Activated CD8-positive, alpha-beta memory T cell treated with anti-CD3 and anti-CD28 coated beads for 48 hours (primary cell): ENCODE data around the gene MYBPC3.

Source experiments
- DNase-seq, 3 experiments: peaks; one replicate each; pipeline ENCODE4 v3.0.0-alpha.2; 2020; ENCODE audit warnings: low read depth in 2 of 3, low spot score in 2 of 3

The MYBPC3 gene

DNA sequence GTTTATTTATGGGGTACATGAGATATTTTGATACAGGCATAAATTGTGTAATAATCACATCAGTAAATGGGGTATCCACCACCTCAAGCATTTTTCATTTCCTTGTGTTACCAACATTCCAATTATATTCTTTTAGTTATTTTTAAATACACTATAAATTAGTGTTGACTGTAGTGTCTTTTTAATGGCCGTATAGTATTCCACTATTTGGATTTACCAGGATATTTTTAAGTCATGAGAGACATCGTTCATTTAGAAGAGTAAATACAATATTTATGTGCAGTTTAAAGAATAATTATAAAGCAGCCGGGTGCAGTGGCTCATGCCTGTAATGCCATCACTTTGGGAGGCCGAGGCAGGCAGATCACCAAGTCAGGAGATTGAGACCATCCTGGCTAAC, 32.0 kb upstream of the MYBPC3 start:
- no peak for DNase-seq

DNA sequence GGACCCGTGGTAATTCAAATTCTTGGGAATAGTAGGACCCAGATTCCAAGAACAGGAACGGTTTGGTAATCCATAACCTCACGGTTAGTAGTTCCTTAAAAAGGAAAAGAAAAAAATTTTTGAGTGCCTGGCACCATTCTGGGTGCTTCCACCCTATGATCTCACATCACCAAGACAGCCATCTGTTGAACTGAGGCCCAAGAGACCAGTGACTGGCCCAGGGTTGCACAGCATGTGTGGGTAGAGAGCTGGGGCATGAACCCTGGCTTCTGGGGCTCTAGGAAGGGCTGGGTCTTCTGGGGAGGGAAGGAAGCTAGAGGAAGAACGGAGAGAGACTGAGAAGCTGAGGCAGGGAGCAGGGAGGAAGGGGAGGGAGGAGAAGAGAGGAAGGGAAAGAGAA, 30.6 kb upstream of the MYBPC3 start:
- no peak for DNase-seq

DNA sequence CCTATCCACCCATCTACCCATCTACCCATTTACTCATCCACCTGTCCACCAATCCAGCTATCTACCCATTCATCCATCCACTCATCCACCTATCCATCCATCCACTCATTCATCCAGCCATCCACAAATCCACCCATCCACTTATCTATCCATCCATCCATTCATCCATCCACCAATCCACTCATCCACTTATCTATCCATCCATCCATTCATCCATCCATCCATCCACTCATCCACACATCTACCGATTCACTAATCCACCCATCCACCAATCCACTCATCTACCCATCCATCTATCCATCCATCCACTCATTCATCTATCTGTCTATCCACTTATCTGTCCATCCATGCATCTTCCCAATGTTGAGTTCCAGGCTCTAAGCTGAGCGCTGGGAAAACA, 27.6 kb upstream of the MYBPC3 start:
- DNase-seq, result no peak

DNA sequence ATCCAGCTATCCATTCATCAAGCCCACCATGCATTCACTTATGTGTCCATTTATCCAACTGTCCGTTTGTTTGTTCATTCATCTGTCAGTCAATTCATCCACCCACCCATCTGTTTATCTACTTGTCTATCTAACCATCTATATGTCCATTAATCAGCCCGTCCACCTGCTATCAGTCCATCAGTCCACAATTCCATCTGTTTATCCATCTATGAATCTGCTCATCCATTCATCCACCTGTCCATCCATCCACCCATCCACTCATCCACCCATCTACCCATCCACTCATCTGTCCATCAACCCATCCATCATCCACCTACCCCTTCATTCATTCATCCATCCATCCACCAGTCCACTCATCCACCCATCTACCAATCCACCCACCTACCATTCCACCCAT, 26.8 kb upstream of the MYBPC3 start:
- DNase-seq, result no peak

DNA sequence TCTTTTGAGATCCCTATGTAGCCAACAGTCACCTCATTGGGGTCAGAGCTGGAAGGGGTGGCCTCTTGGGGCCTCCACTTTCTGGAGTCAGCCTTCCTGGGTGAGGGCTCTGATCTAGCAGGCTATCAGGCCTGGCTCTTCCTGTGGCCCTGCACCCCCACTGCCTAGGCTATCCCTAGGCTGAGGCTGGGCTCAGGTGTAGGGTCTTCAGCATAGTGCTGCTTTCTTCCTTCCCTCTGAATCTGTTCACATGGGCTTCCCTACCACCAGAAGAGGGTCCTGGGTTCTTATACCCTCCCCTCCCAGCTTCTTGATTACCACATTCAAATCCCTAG, 26.3 kb upstream of the MYBPC3 start:
- no peak for DNase-seq

DNA sequence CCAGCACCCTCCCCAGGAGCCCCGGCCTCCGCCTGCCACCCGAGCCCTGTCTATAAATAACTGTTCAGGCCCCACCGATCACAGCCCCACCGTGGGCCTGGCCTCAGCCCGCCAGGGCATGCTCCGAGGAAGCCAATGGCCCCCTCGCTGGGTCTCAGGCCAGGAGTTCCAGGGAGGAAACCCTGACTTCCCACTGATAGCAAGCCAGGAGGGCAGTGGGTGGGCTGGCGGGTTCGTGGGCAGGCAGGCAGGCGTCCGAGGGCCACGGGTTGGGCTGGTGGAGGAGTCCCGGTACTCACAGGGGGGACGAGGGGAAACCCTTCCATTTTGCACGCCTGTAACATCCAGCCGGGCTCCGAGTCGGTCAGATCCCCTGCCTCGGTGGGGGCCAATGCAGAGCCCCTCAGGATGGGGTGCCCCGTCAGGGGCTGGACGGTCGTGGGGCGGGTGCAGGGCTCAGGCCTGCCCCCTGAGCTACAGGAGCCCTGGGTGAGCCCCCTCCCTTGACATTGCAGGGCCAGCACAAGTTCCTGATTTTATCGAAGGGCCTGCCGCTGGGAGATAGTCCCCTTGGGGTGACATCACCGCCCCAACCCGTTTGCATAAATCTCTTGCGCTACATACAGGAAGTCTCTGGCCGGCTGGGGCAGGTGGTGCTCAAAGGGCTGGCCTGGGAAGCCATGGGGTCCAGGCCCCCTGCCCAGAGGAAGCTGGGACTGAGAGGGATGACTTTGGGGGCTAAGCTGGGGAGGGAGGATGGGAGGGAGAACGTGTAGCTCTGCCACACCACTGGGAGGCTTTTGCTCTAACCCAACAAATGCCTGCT, 25.7 kb upstream of the MYBPC3 start, which contains the start of gene SPI1:
SPI1 (minus strand) TSS at position 538 of the 826 bp plus-strand sequence; CDS start at position 344, 194 bp downstream.
- DNase-seq, result no peak

DNA sequence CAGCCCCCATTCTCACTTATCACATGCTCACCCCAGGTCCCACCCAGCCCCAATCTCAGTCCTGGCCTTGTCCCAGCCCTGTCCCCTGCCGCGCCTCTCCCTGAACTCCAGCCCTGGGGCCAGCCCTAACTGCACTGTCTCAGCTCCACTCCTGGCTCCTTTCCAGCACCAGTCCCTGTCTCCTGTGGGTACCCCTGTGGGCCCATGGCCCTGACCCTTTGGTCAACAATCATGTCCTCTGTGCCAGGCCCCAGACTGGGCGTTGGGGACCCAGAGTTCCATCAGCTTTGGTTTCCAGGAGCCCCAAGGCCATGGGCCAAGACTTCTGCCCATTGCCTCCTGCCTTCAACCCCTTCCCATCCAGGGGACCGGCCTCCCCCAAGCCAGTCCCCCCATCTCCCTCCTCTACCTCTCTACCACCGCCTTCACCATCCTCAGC, 25.1 kb upstream of the MYBPC3 start:
- no peak for DNase-seq

DNA sequence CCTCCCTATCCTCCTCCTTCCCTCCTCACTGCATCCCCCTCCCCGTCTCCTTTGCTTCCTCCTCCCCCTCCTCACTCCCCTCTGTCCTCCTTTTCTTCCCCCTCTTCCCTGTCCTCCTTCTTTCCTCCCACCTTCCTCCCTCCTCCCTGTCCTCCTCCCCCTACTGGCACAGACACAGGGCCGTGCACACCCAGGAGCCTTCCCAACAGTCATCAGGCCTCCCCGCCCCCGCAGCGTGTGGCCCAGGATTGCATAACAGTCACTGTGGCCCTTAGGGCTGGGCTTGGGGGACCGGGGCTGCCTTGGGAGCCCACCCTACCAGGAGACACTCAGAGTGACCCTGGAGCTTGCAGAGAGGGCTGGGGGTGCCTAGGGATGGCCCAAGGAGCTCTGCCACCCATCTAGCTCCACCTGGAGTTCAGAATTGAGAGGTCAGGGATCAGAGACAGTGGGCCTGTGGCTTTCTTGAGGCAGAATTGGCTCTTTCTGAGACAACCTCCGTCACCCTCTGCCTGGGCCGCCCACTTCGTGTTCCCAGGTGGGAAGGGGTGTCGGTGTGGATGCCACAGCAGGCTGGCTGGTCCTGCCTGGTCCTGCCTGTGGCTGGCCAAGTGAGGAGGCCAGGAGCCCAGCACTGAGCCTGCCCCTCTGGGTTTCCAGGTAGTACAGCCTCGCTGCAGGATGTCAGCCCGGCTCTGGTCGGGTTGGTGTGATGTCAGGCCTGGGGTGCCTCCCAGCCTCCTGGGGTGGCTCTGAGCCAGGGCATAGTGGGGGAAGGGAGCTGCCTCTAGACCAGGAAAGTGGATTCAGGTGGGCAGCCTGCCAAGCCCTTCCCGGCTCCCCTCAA, 24.2 kb upstream of the MYBPC3 start:
- no peak for DNase-seq

DNA sequence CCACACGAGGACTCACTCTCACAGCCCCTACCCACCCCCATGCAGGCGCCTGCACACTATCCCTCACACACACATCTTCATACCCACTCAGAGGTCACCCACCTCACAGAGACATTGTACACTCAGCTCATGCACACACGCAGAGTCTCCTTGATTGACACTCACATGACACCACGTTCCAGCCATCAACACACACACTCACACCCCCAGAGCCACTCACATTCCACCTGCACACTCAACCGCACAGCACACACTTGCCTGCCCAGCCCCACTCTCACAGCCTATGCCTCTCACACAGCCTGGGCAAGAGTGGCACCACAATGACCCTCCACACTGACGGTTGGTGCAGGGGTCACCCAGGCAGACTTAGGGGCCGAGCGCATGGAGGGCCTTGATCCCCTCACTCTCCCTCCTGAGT, 23.6 kb upstream of the MYBPC3 start:
- no peak for DNase-seq

DNA sequence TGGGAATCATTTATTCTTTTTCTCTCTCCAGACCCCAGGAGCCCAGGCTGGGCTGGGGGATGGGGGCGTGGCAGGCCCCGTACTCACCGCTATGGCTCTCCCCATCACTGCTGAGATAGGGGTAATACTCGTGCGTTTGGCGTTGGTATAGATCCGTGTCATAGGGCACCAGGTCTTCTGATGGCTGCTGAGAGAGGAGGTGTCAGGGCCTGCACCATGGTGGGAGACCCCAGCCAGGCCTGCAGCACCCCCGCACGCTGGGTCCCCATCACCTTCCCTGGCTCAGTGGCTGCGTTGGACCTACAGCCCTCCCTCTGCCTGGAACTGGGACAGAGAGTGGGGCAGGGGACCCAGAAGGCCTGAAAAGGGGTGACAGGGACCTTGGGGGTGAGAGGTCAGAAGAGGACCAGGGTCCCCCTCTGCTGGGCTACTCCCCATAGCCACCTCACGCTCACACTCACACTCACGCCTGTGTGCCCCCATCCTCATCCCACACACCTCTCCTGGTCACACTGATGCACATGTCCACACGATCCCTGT, 23.1 kb upstream of the MYBPC3 start:
- no peak for DNase-seq

DNA sequence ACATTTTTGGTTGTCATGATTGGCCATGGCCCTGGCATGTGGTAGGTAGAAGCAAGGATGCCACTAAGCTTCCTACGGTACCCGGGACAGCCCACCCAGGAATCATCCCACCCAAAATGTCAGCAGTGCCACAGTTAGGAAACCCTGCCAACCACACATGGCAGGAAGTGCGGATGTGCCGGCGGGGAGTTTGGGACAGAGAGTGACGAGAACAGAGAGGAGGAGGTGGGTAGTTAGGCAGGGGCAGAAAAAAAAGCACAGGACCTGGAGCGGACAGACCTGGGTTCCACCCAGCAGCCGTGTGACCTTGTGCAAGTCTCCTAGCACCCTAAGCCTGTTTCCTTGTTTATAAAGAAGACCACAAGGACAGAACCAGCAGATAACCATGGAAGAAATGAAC, 22.5 kb upstream of the MYBPC3 start:
- no peak for DNase-seq

DNA sequence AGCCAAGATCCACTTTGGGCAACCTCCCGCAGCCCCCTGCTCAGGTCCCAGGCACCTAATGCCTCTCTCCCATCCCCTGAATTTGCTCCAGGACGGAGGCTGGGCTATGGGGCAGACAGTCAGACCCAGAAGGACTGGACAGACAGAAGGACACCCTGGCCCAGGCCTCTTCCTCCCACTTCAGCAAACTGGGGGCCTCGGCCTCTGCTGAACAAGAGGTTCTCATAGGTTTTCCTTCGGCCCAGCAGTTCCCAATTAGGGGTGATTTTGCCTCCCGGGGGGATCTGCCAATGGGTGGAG, 22.2 kb upstream of the MYBPC3 start:
- no peak for DNase-seq

DNA sequence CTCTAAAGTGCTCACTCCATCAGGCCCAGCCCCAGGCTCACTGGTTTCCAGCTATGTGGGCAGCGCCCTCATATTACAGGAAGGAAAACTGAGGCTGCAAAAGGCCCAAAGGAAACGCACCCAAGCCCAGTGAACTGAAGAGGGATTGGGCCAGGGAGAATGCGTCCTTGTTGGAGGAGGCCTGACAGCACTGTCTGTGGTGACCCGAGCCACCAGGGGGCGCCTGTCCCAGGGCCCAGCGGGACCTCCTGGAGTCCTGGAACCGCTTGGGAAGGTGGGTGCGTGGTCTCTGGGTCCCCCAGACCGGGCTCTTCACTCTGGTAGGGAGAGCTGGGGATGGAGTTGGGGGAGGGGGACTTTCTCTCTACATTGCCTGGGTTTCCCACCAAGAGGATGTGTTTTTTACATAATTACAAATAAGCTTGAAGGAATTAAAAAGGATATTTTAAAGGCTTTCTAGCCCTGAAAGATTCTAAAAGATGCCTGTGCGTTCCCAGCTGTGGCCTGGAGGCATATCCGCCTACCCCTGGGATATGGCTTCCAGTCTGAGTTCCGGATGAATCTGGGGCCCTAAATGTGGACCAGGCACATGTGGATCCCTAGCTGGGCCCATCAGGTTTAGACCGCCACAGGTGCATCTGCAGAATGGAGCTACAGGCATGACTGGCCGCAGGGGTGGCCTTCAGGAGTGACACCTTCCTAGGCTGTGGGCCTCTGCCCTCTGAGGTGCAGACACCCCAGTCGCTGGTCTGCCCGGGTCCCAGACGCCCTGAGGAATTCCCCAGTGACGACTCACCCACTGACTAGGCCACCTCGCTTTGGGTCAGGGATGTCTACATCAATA, 21.6 kb upstream of the MYBPC3 start:
- peak; percentile 57 to 83 (median 79) for DNase-seq

DNA sequence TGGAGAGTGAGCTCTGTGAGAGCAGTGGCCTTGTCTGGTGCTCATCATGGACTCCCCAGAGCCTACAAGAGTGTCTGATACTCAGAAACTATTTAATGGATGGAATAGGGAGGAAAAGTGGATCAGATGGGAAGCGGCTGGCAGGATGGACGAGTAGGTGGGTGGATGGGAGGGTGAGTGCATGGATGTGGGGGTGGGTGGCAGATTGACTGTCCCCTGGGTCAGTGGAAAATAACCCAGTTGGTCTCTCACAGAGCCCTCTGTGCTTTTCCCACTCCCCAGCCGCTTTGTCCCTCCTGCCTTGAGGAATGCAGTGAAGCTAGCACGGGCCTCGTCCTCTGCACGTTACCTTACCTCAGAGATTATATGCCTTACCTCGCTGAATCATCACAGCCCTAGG, 19.9 kb upstream of the MYBPC3 start:
- no peak for DNase-seq

DNA sequence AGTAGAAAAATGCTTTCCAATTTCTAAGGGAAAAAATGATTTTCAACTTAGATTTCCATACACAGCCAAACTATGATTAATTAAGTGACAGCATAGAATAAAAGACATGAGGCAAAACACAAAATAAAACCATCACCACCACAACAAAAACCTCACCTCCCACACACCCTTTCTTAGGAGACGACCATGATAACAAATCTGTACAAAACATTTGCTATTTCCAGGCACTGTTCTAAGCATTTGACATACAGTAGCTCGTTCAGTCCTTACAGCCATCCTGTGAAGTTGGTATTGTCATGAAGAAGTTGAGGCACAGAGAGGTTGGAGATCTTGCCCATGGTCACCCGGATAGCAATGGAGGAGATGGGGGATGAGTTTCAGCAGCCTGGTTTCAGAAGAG, 17.2 kb upstream of the MYBPC3 start:
- no peak for DNase-seq

DNA sequence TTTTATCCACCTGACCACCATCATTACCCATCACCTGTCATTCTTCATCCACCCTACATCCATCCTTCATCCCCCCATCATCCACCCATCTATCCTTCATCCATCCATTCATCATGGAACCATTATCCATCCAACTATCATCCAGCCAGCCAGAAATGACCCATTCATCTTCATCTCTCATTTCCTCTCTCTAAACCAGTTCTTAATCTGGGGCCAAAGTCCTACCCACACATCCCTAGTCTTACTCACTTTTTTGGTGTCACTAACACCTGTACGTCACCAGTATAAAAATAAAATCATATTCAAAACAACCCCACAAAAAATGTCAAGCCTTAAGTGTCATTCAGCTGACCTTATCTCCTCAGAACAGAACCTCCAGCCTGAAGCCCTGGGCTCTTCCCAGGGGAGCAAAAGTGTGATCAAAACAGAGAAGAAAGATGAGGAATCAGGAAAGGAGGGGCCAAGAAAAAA, 13.6 kb upstream of the MYBPC3 start:
- no peak for DNase-seq

DNA sequence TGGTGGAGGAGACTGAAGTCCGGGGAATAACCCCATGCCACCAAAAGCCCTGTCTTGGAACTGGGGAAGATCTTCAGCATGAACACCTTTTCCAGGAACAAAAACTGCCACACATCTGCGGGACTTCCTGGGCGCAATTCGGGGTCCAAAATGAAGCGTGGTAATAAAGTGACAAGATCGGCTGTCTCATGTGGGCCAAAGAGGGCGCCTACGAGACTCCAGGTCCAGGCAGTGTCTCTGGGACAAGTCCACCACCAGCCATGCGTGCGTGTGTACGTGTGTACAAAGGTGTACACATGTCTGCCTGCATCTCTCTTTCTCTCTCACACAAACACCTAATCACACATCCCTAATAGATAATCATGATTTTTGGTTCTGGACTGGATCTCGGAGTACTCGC, 8.9 kb upstream of the MYBPC3 start:
- no peak for DNase-seq

DNA sequence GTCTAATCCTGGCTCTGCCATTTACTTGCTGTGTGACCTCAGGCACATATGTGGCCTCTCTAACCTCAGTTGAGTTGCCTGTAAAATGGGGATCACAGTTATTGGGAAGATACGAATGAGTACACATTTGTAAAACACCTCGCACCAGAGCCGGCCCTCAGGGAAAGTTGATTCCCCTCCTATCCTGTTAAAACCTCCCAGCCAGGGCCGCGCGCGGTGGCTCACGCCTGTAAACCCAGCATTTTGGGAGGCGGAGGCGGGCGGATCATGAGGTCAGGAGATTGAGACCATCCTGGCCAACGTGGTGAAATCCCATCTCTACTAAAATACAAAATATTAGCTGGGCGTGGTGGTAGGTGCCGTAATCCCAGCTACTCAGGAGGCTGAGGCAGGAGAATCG, 7.8 kb upstream of the MYBPC3 start:
- DNase-seq, result no peak

DNA sequence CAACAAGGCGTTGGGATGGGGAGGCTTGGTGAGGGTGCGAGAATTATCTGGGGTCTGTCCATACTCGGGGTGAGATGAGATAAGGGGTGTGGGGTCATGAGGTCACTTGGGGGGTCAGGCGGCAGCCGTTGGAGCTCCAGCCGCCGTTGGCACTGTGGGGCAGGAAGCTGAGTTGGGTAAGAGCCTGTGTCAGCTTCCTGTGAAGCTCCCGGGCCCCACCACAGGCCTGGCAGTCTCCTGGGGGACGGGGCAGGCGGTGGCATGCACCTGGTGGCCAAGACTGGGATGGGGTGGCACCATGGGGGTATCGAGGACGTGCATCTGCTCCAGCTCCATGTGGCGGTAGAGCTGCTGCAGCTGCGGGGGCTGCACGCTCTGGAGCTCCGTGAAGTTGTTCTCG, 7.1 kb upstream of the MYBPC3 start:
- no peak for DNase-seq

DNA sequence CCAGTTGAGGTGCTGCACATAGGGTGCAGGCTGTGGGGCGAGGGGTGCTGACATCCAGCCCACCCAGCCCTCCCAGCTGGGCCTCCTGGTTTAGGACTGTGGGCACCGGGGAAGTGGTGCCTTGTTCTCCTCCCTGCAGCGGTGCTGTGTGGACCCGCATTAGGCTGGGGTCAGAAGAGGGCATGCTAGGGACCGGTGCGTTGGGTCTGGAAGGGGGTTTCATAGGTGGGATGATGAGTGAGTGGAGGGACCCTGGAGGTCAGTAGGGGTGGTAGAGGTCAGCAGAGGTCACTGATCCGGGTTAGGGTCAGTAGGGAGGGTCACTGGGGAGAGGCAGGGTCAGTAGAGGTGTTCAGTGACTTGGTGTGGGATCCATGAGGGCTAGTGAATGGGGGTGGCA, 6.7 kb upstream of the MYBPC3 start:
- DNase-seq, result no peak

DNA sequence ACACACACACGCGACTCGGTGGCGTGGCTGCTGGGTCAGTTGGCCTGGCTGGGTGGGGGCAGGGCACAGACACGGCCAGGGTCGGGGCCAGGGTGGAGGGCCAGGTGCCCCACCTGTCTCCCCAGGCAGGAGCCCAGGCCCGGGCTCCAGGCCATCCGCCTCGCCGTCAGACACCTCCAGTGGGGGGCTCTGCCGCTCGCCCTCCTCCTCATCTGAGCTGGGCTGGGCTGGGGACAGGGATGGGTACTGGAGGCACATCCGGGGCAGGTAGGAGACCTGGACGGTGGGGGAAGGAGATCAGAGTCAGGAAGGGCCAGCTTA, 6.2 kb upstream of the MYBPC3 start:
- no peak for DNase-seq
